Measurements from ENCODE around the gene ZNF540.
"Not testable (repeated sequence)": the region's sequence is repeated elsewhere in the genome, so short reads cannot be mapped to it uniquely, and the experiment has no call there.

The ZNF540 gene

DNA sequence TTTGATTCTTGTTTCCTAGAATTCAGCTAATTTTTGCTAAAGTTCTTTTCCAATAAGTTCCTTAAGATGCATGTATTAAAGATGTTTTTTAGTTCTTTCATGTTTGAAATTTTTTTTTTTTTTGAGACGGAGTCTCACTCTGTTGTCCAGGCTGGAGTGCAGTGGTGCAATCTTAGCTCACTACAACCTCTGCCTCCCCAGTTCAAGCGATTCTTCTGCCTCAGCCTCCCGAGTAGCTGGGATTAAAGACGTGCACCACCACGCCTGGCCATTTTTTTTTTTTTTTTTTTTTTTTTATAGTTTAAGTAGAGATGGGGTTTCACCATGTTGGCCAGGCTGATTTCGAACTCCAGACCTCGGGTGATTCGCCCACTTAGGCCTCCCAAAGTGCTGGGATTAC lies 62.5 kb downstream of the ZNF540 start:
- H3K4me3 Mint-ChIP-seq = peak overlapping the region; percentile 98
- H3K27ac Mint-ChIP-seq, H3K27me3 Mint-ChIP-seq, H3K9me3 Mint-ChIP-seq: not testable (repeated sequence)
- peaks cover 36% of the 10 kb centered on the region for H3K4me1 Mint-ChIP-seq
- peaks cover 11% of the 10 kb centered on the region for H3K36me3 Mint-ChIP-seq
